ENCODE results near the gene EHD1. TPM values are rescaled to one million over a fixed set of nuclear protein-coding genes. Genes with fewer than 3 reads are reported as not detected.
A peak's percentile ranks its signal among the peaks of the same experiment; 100 is the strongest.

Gene EHD1
- total RNA-seq, 6 donors from 2014 or later = 43.0 to 167 (median 103) TPM

DNA sequence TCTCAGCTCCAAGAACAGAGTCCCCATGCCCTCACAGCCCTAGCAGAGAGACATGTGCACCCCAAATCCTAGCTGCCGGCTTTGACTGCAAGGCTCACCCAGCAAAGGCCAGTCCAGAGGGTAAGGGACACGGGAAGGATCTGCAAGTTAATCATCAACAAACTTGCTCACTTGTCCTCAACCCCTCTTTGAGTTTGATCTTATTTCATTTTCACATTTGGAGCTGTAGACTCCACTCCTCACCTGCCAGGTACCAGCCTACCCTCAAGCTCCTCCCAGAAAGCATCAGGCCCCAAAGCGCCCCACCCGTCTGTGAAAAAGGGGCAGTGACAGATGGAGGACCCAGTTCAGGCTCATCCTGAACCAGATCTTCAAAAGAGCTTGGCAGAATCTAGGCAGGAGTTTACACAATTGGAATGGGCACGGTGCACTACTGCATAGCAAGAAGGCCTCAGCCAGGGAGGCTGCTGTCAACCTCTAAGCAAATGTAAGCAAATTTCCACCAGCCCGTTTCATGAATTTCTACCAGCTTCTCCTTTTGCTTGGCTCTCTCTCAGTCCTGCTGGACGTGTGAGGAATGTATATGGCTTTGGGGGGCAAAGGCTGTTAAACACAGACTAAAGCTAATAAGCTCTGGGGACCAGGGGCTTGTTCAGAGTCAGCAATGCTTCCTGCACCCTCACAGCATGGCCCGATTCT, 5.5 kb downstream of the EHD1 start:
- WGBS, 2 donors = 78 to 82% methylated on average over 8 of the region's 8 CpGs
- Histone ChIP-seq H3K27me3 (no peaks in the 10 kb centered on the region), H3K27ac (peak overlapping the region; percentile 36 to 92 (median 84)), H3K4me1 (peaks cover 82 to 95% (median 87%) of the 10 kb centered on the region in 4 donors), H3K36me3 (peaks cover 6 to 40% (median 21%) of the 10 kb centered on the region in 4 donors), H3K9me3 (no peaks in the 10 kb centered on the region), H3K4me3 (no peak overlapping the region)
- TF ChIP-seq, protein P1, sequence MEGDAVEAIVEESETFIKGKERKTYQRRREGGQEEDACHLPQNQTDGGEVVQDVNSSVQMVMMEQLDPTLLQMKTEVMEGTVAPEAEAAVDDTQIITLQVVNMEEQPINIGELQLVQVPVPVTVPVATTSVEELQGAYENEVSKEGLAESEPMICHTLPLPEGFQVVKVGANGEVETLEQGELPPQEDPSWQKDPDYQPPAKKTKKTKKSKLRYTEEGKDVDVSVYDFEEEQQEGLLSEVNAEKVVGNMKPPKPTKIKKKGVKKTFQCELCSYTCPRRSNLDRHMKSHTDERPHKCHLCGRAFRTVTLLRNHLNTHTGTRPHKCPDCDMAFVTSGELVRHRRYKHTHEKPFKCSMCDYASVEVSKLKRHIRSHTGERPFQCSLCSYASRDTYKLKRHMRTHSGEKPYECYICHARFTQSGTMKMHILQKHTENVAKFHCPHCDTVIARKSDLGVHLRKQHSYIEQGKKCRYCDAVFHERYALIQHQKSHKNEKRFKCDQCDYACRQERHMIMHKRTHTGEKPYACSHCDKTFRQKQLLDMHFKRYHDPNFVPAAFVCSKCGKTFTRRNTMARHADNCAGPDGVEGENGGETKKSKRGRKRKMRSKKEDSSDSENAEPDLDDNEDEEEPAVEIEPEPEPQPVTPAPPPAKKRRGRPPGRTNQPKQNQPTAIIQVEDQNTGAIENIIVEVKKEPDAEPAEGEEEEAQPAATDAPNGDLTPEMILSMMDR (IDR thresholded peaks at IDR 0.05) = no peak
- no peak for TF ChIP-seq EP300 (IDR thresholded peaks at IDR 0.05)
- TF ChIP-seq POLR2A (IDR thresholded peaks at IDR 0.05) = no peak
- TF ChIP-seq POLR2AphosphoS5 (IDR thresholded peaks at IDR 0.05) = no peak
- ATAC-seq (ENCODE audit: low FRiP score in 2 of 2) (no peak), DNase-seq (no peak)

DNA sequence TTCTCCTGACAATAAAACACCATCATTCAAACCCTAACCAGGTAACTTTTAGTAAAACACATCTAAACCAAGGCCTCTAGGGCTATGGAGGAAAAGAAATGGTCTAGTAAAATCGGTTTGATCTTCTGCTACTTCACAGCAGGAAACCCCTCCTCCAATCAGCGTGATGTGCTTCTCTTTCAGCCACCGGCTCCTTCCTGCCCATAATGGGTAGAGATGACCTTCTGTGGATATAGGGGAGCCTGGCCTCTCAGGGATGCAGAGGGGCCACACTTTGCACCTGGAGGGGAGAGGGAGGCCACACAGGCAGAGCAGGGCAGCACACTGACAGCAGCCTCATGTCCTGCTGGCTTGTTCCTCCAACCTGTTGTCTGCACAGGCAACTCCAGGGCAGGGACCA, 6.9 kb downstream of the EHD1 start:
- H3K4me1 ChIP-seq = peaks cover 85 to 93% (median 87%) of the 10 kb centered on the region in 4 donors
- H3K9me3 ChIP-seq = no peaks in the 10 kb centered on the region
- peak overlapping the region in 2 of 4 donors; percentile 9 to 29 for H3K4me3 ChIP-seq
- H3K27ac ChIP-seq = peak overlapping the region; percentile 82 to 92 (median 86)
- ATAC-seq (ENCODE audit: low FRiP score in 2 of 2) = no peak
- no peaks in the 10 kb centered on the region for H3K27me3 ChIP-seq
- WGBS, 2 donors = 29 to 33% methylated on average over 3 of the region's 3 CpGs
- DNase-seq = no peak
- TF ChIP-seq EP300 (IDR thresholded peaks at IDR 0.05) = no peak
- TF ChIP-seq POLR2A (IDR thresholded peaks at IDR 0.05) = no peak
- TF ChIP-seq, protein P1 (IDR thresholded peaks at IDR 0.05) = no peak
- no peak for TF ChIP-seq POLR2AphosphoS5 (IDR thresholded peaks at IDR 0.05)
- peaks cover 6 to 51% (median 21%) of the 10 kb centered on the region in 4 donors for H3K36me3 ChIP-seq

DNA sequence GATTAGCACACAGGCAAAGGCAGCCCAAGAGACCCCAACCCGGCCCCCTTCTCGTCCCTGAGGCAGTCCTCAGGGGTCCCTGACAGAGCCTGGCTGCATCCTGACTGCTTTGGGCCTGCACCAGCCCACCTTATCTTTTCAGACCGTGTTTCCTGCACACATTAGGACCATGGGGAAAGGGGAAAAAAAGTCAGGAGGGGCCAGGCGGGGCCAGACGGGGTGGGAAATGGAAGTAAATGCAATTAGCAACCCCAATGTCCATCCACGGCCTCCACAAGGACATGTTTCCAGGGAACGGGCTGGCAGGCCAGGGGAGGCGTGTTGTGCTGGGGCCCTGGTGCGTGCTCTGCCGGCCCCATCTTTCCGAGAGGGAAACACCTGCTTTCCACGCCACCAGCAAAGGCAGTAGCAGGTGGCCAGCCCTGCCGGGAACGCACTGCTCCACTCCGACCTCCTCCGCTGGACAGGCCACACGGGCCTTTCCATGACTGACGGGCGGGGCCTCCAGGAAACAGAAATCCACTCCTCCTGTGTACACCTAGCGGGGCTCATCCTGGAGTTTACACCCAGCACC, 7.4 kb downstream of the EHD1 start:
- no peak for DNase-seq
- peak overlapping the region in 2 of 4 donors; percentile 9 to 29 for H3K4me3 ChIP-seq
- peaks cover 84 to 92% (median 87%) of the 10 kb centered on the region in 4 donors for H3K4me1 ChIP-seq
- TF ChIP-seq POLR2AphosphoS5 (IDR thresholded peaks at IDR 0.05) = no peak
- no peak for ATAC-seq (ENCODE audit: low FRiP score in 2 of 2)
- peak overlapping the region; percentile 82 to 92 (median 86) for H3K27ac ChIP-seq
- peaks cover 6 to 51% (median 21%) of the 10 kb centered on the region in 4 donors for H3K36me3 ChIP-seq
- no peaks in the 10 kb centered on the region for H3K27me3 ChIP-seq
- H3K9me3 ChIP-seq = no peaks in the 10 kb centered on the region
- 71% methylated on average over 10 to 20 of the region's 20 CpGs for WGBS, 2 donors

DNA sequence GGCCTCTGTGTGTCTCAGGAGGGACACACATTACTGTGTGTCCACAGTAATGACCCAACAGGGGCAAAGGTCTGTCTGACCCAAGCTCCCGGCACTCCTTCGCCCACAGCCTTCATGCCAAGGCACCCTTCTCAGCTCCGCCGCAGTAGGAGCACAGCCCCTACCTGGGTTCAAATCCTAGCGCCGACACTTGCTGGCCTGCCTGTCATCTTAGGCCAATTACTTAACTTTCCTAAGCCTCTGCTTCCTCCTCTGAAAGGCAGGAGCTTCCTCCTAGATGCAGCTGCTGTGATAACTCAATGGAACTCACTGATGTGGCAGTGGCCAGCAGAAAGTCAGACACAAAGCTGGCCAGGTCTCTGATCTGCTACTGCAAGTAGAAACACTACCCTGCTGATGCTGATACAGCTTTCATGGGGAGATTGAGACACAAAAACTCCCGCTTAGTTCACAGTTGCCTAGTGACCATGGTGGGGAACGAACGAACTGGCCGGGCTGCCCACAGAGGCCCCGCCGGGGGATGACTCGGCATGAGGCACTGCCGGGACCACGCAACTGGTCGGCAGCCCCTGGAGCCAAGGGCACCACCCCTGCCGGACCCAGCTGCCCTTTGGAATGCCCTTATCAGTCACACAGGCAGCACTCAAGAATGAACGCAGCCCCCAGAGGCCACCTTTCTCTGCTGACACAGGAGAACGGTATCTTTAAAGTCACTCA, 8.1 kb downstream of the EHD1 start:
- H3K27me3 ChIP-seq = no peaks in the 10 kb centered on the region
- TF ChIP-seq, protein P1 (IDR thresholded peaks at IDR 0.05) = no peak
- TF ChIP-seq POLR2AphosphoS5 (IDR thresholded peaks at IDR 0.05) = peak in 1 of 2 donors; percentile 25
- TF ChIP-seq POLR2A (IDR thresholded peaks at IDR 0.05) = no peak
- no peak for TF ChIP-seq EP300 (IDR thresholded peaks at IDR 0.05)
- DNase-seq (peak; percentile 67 to 86), ATAC-seq (ENCODE audit: low FRiP score in 2 of 2) (peak; percentile 45 to 83)
- H3K4me1 ChIP-seq = peaks cover 84 to 92% (median 87%) of the 10 kb centered on the region in 4 donors
- H3K9me3 ChIP-seq = no peaks in the 10 kb centered on the region
- H3K36me3 ChIP-seq = peaks cover 6 to 49% (median 21%) of the 10 kb centered on the region in 4 donors
- H3K4me3 ChIP-seq = peak overlapping the region in 2 of 4 donors; percentile 9 to 29
- 62 to 80% methylated on average over 7 to 19 of the region's 19 CpGs for WGBS, 2 donors
- H3K27ac ChIP-seq = peak overlapping the region; percentile 82 to 92 (median 86)

Measured in upper lobe of left lung (tissue), 6 donors.